HepG2 (cell line): ENCODE results near the gene HSPB7. TPM values are rescaled to one million over a fixed set of nuclear protein-coding genes. Genes with fewer than 3 reads are reported as not detected.

Source experiments
- HDAC1 ChIP-seq: sonication (generic); formaldehyde crosslinking; IDR thresholded peaks from 2 replicates; pipeline ENCODE4 v1.5.1; 2020; ENCODE audit warnings: mild to moderate bottlenecking, missing genetic modification reagents
- MLLT10 ChIP-seq: sonication (generic); formaldehyde crosslinking; IDR thresholded peaks from 2 replicates; pipeline ENCODE4 v1.4.0; 2020; ENCODE audit warnings: missing genetic modification reagents
- NBN ChIP-seq: fragments of 450-650 bp; conservative IDR thresholded peaks from 2 replicates; pipeline ENCODE4 v1.6.1; 2017
- POLR2A ChIP-seq, 2 experiments: IDR thresholded peaks; 2 replicates each; pipeline ENCODE4 v1.6.1; 2011; ENCODE audit warnings: low read depth in 2 of 2, low read length in 2 of 2, mild to moderate bottlenecking in 1 of 2, moderate library complexity in 1 of 2; ENCODE audit not compliant: insufficient read depth in 1 of 2
- RFX5 ChIP-seq: IDR thresholded peaks from 2 replicates; pipeline ENCODE4 v1.6.1; 2011; ENCODE audit warnings: low read depth, low read length, improper control_type of control experiment
- RORA ChIP-seq: sonication (generic); formaldehyde crosslinking; IDR thresholded peaks from 2 replicates; pipeline ENCODE4 v1.5.0; 2020; ENCODE audit warnings: mild to moderate bottlenecking, missing genetic modification reagents, moderate library complexity
- SAP130 ChIP-seq: IDR thresholded peaks from 2 replicates; pipeline ENCODE4 v1.6.1; 2016; ENCODE audit warnings: low read depth
- SIN3A ChIP-seq: IDR thresholded peaks from 2 replicates; pipeline ENCODE4 v1.6.1; 2011; ENCODE audit warnings: low read depth, mild to moderate bottlenecking, control low read depth, low read length, borderline replicate concordance
- TAF15 ChIP-seq: fragments of 200-400 bp; formaldehyde crosslinking; IDR thresholded peaks from one replicate; pipeline ENCODE4 v1.6.1; 2018; ENCODE audit warnings: mild to moderate bottlenecking, low read depth, low read length; ENCODE audit not compliant: poor library complexity, severe bottlenecking
- ZBTB3 ChIP-seq: sonication (generic); formaldehyde crosslinking; IDR thresholded peaks from 2 replicates; pipeline ENCODE4 v1.4.0; 2020; ENCODE audit warnings: low read depth, mild to moderate bottlenecking, moderate library complexity, missing genetic modification reagents, borderline replicate concordance
- ZNF44 ChIP-seq: sonication (generic); formaldehyde crosslinking; IDR thresholded peaks from 2 replicates; pipeline ENCODE4 v1.5.1; 2020; ENCODE audit warnings: mild to moderate bottlenecking, missing genetic modification reagents
- ZNF441 ChIP-seq: sonication (generic); formaldehyde crosslinking; IDR thresholded peaks from 2 replicates; pipeline ENCODE4 v1.7.0; 2021; ENCODE audit warnings: missing genetic modification reagents, borderline replicate concordance
- polyA plus RNA-seq, 8 experiments: library from polyadenylated mRNA; depleted of rRNA in 3 of 8; stranded (reverse) in 7 of 8; unstranded in 1 of 8; fragments of >200 nt; fragmentation: Illumina TruSeq in 4 of 8; extraction: Trizol in 4 of 8; gene quantifications; 2 replicates each; pipeline versions ENCODE4 v1.2.1 to v1.2.3, GENCODE V29; 2011 to 2016; ENCODE audit warnings: low read depth in 4 of 8, missing spikeins in 1 of 8, mixed read lengths in 1 of 8; ENCODE audit not compliant: insufficient read depth in 1 of 8
- total RNA-seq, 5 experiments: library from RNA; depleted of rRNA; stranded (reverse); fragments of >200 nt; fragmentation: Illumina TruSeq; extraction: Trizol; gene quantifications; 2 replicates each; pipeline ENCODE4 v1.2.3, GENCODE V29; 2016; ENCODE audit warnings: low read depth in 1 of 5
- TF ChIP-seq, protein P1 (sequence below): sonication (generic); formaldehyde crosslinking; IDR thresholded peaks from 2 replicates; pipeline ENCODE4 v1.4.0; 2020; ENCODE audit warnings: missing genetic modification reagents, mild to moderate bottlenecking, borderline replicate concordance
- TF ChIP-seq, protein P2 (sequence below): sonication (generic); formaldehyde crosslinking; conservative IDR thresholded peaks from 2 replicates; pipeline ENCODE4 v1.4.0; 2020; ENCODE audit warnings: missing genetic modification reagents
- TF ChIP-seq, protein P3 (sequence below): sonication (generic); formaldehyde crosslinking; IDR thresholded peaks from 2 replicates; pipeline ENCODE4 v1.8.0; 2022; ENCODE audit warnings: missing genetic modification reagents, mild to moderate bottlenecking, moderate library complexity, borderline replicate concordance
- TF ChIP-seq, protein P4 (sequence below): conservative IDR thresholded peaks from 2 replicates; pipeline ENCODE4 v1.6.1; 2018; ENCODE audit warnings: missing genetic modification reagents
- TF ChIP-seq, protein P5 (sequence below): sonication (generic); formaldehyde crosslinking; IDR thresholded peaks from 2 replicates; pipeline ENCODE4 v1.4.0; 2020; ENCODE audit warnings: mild to moderate bottlenecking, missing genetic modification reagents, borderline replicate concordance
- TF ChIP-seq, protein P6 (sequence below): sonication (generic); formaldehyde crosslinking; IDR thresholded peaks from 2 replicates; pipeline ENCODE4 v1.4.0; 2020; ENCODE audit warnings: missing genetic modification reagents

HSPB7 gene
- total and polyA plus RNA-seq, 2 of the 13 experiments (the other 11 are each of a cell fraction or from before 2014, with no cell fraction given) = 0.20 TPM; not detected in 1

DNA sequence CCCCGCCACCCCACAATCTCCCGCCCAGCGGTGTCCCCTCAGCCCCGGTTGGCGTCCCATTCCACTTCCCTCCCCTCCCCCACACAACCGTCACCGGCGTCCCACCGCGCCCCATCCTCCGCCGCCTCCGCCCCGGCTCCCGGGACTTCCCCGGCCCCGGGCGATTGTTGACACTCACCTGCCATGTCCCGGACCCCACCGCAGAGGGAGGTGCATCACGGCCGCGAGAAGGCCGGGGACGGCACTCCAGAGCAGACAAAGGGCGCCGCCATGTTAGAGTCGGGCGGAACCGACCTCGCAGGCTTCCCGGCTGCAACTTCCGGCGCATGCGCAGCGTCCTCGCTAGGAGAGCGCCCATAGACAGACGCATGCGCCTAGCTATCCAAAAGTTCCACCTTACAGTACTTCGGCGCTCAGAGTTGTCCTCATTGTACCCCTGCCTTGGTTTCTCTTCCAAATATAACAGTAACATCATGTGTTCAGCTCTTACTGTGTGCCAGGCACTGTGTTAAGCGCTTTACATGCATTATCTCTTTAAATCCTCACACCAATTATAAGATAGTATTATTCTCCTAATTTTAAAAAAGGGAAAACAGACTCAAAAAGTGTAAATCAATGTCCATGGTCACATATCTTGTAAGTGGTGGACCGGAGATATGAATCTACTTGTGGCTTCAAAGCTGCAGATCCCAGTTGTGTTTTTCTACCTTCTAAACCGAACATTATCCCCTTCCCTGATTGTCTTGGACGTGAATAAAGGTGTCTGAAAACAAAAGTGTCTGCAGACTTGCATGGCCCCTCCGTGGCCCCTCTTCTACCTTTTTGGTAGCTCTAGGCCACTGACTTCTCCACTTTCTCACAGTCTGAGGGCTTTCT, 41.8 kb downstream of the HSPB7 start, which contains the start of gene ZBTB17 (continued):
- TF ChIP-seq, protein P1, sequence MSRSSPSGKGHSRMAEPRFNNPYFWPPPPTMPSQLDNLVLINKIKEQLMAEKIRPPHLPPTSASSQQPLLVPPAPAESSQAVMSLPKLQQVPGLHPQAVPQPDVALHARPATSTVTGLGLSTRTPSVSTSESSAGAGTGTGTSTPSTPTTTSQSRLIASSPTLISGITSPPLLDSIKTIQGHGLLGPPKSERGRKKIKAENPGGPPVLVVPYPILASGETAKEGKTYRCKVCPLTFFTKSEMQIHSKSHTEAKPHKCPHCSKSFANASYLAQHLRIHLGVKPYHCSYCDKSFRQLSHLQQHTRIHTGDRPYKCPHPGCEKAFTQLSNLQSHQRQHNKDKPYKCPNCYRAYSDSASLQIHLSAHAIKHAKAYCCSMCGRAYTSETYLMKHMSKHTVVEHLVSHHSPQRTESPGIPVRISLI (CRISPR knock-in tag) = no peak
- TF ChIP-seq NBN (no peak), ZBTB3 (CRISPR knock-in tag) (0 out of 2 replicates have a peak, but pooled peaks have one; percentile 62), RFX5 (no peak), POLR2A (IDR thresholded peaks at IDR 0.05; ENCODE audit: insufficient read depth in 1 of 2, low read depth in 2 of 2, low read length in 2 of 2) (peak; percentile 73), MLLT10 (no peak), ZNF441 (peak; percentile 77; the same call in 1 of the 2 replicates), TAF15 (peak; percentile 92), HDAC1 (CRISPR knock-in tag) (peak; percentile 93), SIN3A (0 out of 2 replicates have a peak, but pooled peaks have one; percentile 39), ZNF44 (CRISPR knock-in tag) (peak; percentile 6; the same call in 1 of the 2 replicates), SAP130 (peak; percentile 87), RORA (no peak)
- TF ChIP-seq, protein P2, sequence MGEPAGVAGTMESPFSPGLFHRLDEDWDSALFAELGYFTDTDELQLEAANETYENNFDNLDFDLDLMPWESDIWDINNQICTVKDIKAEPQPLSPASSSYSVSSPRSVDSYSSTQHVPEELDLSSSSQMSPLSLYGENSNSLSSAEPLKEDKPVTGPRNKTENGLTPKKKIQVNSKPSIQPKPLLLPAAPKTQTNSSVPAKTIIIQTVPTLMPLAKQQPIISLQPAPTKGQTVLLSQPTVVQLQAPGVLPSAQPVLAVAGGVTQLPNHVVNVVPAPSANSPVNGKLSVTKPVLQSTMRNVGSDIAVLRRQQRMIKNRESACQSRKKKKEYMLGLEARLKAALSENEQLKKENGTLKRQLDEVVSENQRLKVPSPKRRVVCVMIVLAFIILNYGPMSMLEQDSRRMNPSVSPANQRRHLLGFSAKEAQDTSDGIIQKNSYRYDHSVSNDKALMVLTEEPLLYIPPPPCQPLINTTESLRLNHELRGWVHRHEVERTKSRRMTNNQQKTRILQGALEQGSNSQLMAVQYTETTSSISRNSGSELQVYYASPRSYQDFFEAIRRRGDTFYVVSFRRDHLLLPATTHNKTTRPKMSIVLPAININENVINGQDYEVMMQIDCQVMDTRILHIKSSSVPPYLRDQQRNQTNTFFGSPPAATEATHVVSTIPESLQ (CRISPR knock-in tag) = no peak
- TF ChIP-seq, protein P3, sequence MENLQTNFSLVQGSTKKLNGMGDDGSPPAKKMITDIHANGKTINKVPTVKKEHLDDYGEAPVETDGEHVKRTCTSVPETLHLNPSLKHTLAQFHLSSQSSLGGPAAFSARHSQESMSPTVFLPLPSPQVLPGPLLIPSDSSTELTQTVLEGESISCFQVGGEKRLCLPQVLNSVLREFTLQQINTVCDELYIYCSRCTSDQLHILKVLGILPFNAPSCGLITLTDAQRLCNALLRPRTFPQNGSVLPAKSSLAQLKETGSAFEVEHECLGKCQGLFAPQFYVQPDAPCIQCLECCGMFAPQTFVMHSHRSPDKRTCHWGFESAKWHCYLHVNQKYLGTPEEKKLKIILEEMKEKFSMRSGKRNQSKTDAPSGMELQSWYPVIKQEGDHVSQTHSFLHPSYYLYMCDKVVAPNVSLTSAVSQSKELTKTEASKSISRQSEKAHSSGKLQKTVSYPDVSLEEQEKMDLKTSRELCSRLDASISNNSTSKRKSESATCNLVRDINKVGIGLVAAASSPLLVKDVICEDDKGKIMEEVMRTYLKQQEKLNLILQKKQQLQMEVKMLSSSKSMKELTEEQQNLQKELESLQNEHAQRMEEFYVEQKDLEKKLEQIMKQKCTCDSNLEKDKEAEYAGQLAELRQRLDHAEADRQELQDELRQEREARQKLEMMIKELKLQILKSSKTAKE (CRISPR knock-in tag) = no peak
- TF ChIP-seq, protein P4, sequence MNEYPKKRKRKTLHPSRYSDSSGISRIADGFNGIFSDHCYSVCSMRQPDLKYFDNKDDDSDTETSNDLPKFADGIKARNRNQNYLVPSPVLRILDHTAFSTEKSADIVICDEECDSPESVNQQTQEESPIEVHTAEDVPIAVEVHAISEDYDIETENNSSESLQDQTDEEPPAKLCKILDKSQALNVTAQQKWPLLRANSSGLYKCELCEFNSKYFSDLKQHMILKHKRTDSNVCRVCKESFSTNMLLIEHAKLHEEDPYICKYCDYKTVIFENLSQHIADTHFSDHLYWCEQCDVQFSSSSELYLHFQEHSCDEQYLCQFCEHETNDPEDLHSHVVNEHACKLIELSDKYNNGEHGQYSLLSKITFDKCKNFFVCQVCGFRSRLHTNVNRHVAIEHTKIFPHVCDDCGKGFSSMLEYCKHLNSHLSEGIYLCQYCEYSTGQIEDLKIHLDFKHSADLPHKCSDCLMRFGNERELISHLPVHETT (CRISPR knock-in tag) = peak; percentile 88
- TF ChIP-seq, protein P5, sequence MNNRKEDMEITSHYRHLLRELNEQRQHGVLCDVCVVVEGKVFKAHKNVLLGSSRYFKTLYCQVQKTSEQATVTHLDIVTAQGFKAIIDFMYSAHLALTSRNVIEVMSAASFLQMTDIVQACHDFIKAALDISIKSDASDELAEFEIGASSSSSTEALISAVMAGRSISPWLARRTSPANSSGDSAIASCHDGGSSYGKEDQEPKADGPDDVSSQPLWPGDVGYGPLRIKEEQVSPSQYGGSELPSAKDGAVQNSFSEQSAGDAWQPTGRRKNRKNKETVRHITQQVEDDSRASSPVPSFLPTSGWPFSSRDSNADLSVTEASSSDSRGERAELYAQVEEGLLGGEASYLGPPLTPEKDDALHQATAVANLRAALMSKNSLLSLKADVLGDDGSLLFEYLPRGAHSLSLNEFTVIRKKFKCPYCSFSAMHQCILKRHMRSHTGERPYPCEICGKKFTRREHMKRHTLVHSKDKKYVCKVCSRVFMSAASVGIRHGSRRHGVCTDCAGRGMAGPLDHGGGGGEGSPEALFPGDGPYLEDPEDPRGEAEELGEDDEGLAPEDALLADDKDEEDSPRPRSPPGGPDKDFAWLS = no peak
- TF ChIP-seq, protein P6, sequence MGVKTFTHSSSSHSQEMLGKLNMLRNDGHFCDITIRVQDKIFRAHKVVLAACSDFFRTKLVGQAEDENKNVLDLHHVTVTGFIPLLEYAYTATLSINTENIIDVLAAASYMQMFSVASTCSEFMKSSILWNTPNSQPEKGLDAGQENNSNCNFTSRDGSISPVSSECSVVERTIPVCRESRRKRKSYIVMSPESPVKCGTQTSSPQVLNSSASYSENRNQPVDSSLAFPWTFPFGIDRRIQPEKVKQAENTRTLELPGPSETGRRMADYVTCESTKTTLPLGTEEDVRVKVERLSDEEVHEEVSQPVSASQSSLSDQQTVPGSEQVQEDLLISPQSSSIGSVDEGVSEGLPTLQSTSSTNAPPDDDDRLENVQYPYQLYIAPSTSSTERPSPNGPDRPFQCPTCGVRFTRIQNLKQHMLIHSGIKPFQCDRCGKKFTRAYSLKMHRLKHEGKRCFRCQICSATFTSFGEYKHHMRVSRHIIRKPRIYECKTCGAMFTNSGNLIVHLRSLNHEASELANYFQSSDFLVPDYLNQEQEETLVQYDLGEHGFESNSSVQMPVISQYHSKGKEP = peak; percentile 58; the same call in 1 of the 2 replicates
